Activated CD4-positive, CD25-positive, alpha-beta regulatory T cell treated with anti-CD3 and anti-CD28 coated beads, Interleukin-2, amount 50 U/mL, for 16 hours (primary cell): Measurements from ENCODE around the gene THAP6.

ENCODE experiments used
- DNase-seq: peaks from one replicate; pipeline ENCODE4 v3.0.0-alpha.2; 2020; ENCODE audit warnings: low read depth, low spot score

THAP6 gene

DNA sequence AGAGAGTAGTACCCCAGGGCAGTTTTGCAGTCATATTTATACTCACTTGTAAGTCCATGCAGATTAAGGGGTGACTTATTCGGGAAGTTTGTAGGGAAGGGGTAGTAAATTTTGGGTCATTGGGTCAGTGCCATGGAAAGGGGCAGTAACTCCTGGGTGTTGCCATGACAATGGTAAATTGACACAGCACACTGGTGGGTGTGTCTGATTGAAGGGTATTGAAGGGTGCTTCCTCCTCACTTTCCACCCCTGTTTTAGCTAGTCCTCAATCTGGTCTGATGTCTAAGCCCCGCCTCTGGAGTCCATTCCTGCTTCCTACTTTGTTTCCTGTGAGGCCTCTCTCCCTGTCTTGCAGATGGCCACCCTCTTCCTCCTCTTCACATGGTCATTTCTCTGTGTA lies 53.5 kb downstream of the THAP6 start:
- no peak for DNase-seq
